B cell (primary cell): Measurements from ENCODE around the gene MPDU1. TPM values are rescaled to one million over a fixed set of nuclear protein-coding genes. Genes with fewer than 3 reads are reported as not detected.

ENCODE experiments used
- ATAC-seq: fragments of 200-7000 bp; cut with Tn5 transposase; one replicate; pipeline ENCODE4 v1.10.0; 2021; ENCODE audit warnings: low read depth, mild to moderate bottlenecking, moderate number of reproducible peaks, moderate library complexity
- CTCF ChIA-PET: fragments of 350-600 bp; sonication (Branson Sonifier 250); formaldehyde crosslinking; loops from one replicate; lab custom pipeline; 2021; ENCODE audit warnings: antibody characterized with exemption, inconsistent platforms; lab: Charles Lee
- POLR2A ChIA-PET: fragments of 350-600 bp; sonication (Branson Sonifier 250); formaldehyde crosslinking; loops from one replicate; lab custom pipeline; 2021; ENCODE audit warnings: antibody characterized with exemption; lab: Charles Lee
- DNase-seq: peaks from one replicate; pipeline ENCODE4 v3.0.0; 2013
- H2AFZ ChIP-seq: 2 replicates; pipeline ENCODE4 v1.6.1; 2012; ENCODE audit warnings: mild to moderate bottlenecking, low read depth, low read length; ENCODE audit not compliant: insufficient read depth, poor library complexity, severe bottlenecking
- H3K27ac ChIP-seq, 2 donors: 1 replicate in 1 of 2; 2 replicates in 1 of 2; pipeline ENCODE4 v1.5.1; 2012 to 2013; ENCODE audit warnings: low read length in 2 of 2, mild to moderate bottlenecking in 2 of 2, moderate library complexity in 1 of 2
- H3K27me3 ChIP-seq, 4 experiments: fragments of 200-600 bp in 1 of 4; sonication (generic) in 1 of 4; replicated peaks in 1 of 4; 1 replicate in 2 of 4; 2 replicates in 2 of 4; pipeline versions ENCODE4 v1.6.1 to v1.7.0; 2013 to 2016; ENCODE audit warnings: low read length in 3 of 4, mild to moderate bottlenecking in 2 of 4, mixed read lengths in 1 of 4, moderate library complexity in 1 of 4; ENCODE audit not compliant: insufficient read depth in 4 of 4, control insufficient read depth in 3 of 4; ENCODE audit errors: control extremely low read depth in 1 of 4
- H3K36me3 ChIP-seq, 2 experiments: replicated peaks in 1 of 2; 1 replicate in 1 of 2; 2 replicates in 1 of 2; pipeline versions ENCODE4 v1.6.1 to v1.7.1; 2013; ENCODE audit warnings: low read length in 1 of 2; ENCODE audit not compliant: insufficient read depth in 2 of 2, control insufficient read depth in 1 of 2; ENCODE audit errors: control extremely low read depth in 1 of 2, extremely low read depth in 1 of 2
- H3K4me1 ChIP-seq, 2 donors: fragments of 200-600 bp in 1 of 2; sonication (generic) in 1 of 2; 1 replicate in 1 of 2; 2 replicates in 1 of 2; pipeline versions ENCODE4 v1.5.1 to v1.6.1; 2013 to 2017; ENCODE audit warnings: low read length in 2 of 2; ENCODE audit not compliant: control insufficient read depth in 2 of 2, insufficient read depth in 2 of 2
- H3K4me2 ChIP-seq: replicated peaks from 2 replicates; pipeline ENCODE3; 2012; ENCODE audit warnings: mild to moderate bottlenecking, low read depth, low read length; ENCODE audit not compliant: poor library complexity, severe bottlenecking
- H3K4me3 ChIP-seq, 5 experiments: fragments of 200-600 bp in 1 of 5; sonication (generic) in 1 of 5; 1 replicate in 3 of 5; 2 replicates in 2 of 5; pipeline versions ENCODE4 v1.5.1 to v1.7.0; 2011 to 2016; ENCODE audit warnings: low read length in 4 of 5, mild to moderate bottlenecking in 4 of 5, low read depth in 2 of 5, control low read depth in 1 of 5, moderate library complexity in 1 of 5; ENCODE audit not compliant: insufficient read depth in 1 of 5; ENCODE audit errors: control extremely low read depth in 1 of 5, extremely low read depth in 1 of 5
- H3K79me2 ChIP-seq: fragments of 200-600 bp; sonication (generic); one replicate; pipeline ENCODE4 v1.6.0; 2016; ENCODE audit warnings: low read length; ENCODE audit not compliant: control insufficient read depth, insufficient read depth
- H3K9ac ChIP-seq: fragments of 200-600 bp; sonication (generic); 2 replicates; pipeline ENCODE4 v1.6.1; 2017; ENCODE audit warnings: mild to moderate bottlenecking, low read length, moderate library complexity
- H3K9me3 ChIP-seq, 3 donors: one replicate each; pipeline versions ENCODE4 v1.6.1 to v1.7.1; 2013; ENCODE audit warnings: low read length in 2 of 3; ENCODE audit not compliant: control insufficient read depth in 2 of 3, insufficient read depth in 1 of 3; ENCODE audit errors: control extremely low read depth in 1 of 3
- H4K20me1 ChIP-seq: 2 replicates; pipeline ENCODE4 v1.6.0; 2012; ENCODE audit warnings: mild to moderate bottlenecking, low read length; ENCODE audit not compliant: insufficient read depth, control insufficient read depth, poor library complexity, severe bottlenecking
- H3K27ac Mint-ChIP-seq: one replicate; pipeline ENCODE4 v1.8.0; 2021; ENCODE audit warnings: mixed read lengths
- H3K27me3 Mint-ChIP-seq: one replicate; pipeline ENCODE4 v1.8.0; 2021; ENCODE audit warnings: mixed read lengths
- H3K4me1 Mint-ChIP-seq: one replicate; pipeline ENCODE4 v1.8.0; 2021; ENCODE audit warnings: mixed read lengths
- H3K4me3 Mint-ChIP-seq: one replicate; pipeline ENCODE4 v1.8.0; 2021; ENCODE audit warnings: mixed read lengths
- H3K9me3 Mint-ChIP-seq: one replicate; pipeline ENCODE4 v1.8.0; 2022; ENCODE audit warnings: mixed read lengths; ENCODE audit not compliant: insufficient read depth
- CTCF ChIP-seq: fragments of 200-600 bp; IDR thresholded peaks from one replicate; pipeline ENCODE4 v1.8.0; 2022; ENCODE audit warnings: antibody characterized with exemption, mild to moderate bottlenecking
- EZH2 ChIP-seq: IDR thresholded peaks from 2 replicates; pipeline ENCODE4 v1.6.1; 2012; ENCODE audit warnings: borderline replicate concordance, low read depth, mild to moderate bottlenecking, moderate library complexity, low read length; ENCODE audit not compliant: insufficient read depth, poor library complexity, severe bottlenecking
- WGBS: methylation state at CpG from one replicate; pipeline ENCODE4 v1.1.5; 2013; ENCODE audit warnings: missing lambda C conversion rate; ENCODE audit not compliant: insufficient coverage; 5-methylcytosine and 5-hydroxymethylcytosine counted together
- intact Hi-C: fragments of 100-400 bp; cut with micrococcal nuclease; formaldehyde crosslinking; loops from one replicate; pipeline ENCODE4 v1.10.0; 2022
- polyA plus RNA-seq: library from polyadenylated mRNA; depleted of rRNA; stranded (reverse); fragments of >200 nt; gene quantifications from 2 replicates; pipeline ENCODE4 v1.2.3, GENCODE V29; 2012
- total RNA-seq, 2 donors: library from RNA; stranded (reverse); fragments of 120-200 nt in 1 of 2; gene quantifications; 1 replicate in 1 of 2; 2 replicates in 1 of 2; pipeline versions ENCODE4 v1.2.3 to v1.2.4, GENCODE V29; 2013 to 2022

The MPDU1 gene
- total and polyA plus RNA-seq, 2 donors (not counting 1 experiment from before 2014, with no cell fraction given) = 31.7 to 51.5 TPM

GRCh38 chr17:7590743-7591142, 7.1 kb downstream of the MPDU1 start:
- H3K9me3 ChIP-seq = no peaks in the 10 kb centered on the region
- peaks cover 0 to 8% of the 10 kb centered on the region in 2 donors for H3K4me1 ChIP-seq
- H3K27me3 Mint-ChIP-seq = no peaks in the 10 kb centered on the region
- DNase-seq (no peak), ATAC-seq (no peak)
- H3K4me1 Mint-ChIP-seq = peaks cover 3% of the 10 kb centered on the region
- H3K9ac ChIP-seq = no peak overlapping the region
- H4K20me1 ChIP-seq = no peaks in the 10 kb centered on the region
- H3K4me3 Mint-ChIP-seq = no peak overlapping the region
- no peak overlapping the region for H3K4me2 ChIP-seq
- no peak overlapping the region for H2AFZ ChIP-seq
- H3K27me3 ChIP-seq = no peaks in the 10 kb centered on the region
- H3K79me2 ChIP-seq = peaks cover 3% of the 10 kb centered on the region
- ChIA-PET POLR2A (interaction anchor here (0.6 kb wide), 1 partner anchor 120 kb away, joined by 6 read pairs; no protein-coding TSS in a partner anchor), CTCF (interaction anchor here (0.6 to 7.9 kb wide), 10 partner anchors 10 to 236 kb away, joined by 3 to 111 read pairs (median 10); partner anchors contain the start of genes CD68, FXR2, SENP3 and TMEM95)
- H3K4me3 ChIP-seq = no peak overlapping the region
- intact Hi-C loops = no loop called here
- 97% methylated on average over 4 of the region's 4 CpGs for WGBS
- no peak overlapping the region for H3K27ac ChIP-seq
- H3K9me3 Mint-ChIP-seq = no peaks in the 10 kb centered on the region
- H3K27ac Mint-ChIP-seq = no peak overlapping the region
- peaks cover 0 to 61% of the 10 kb centered on the region in 2 experiments for H3K36me3 ChIP-seq
- TF ChIP-seq EZH2 (no peak), CTCF (no peak)

GRCh38 chr17:7591596-7591995, 7.9 kb downstream of the MPDU1 start:
- Histone ChIP-seq H2AFZ (no peak overlapping the region), H3K4me1 (peaks cover 0 to 7% of the 10 kb centered on the region in 2 donors), H3K9ac (no peak overlapping the region), H3K4me2 (no peak overlapping the region), H3K9me3 (no peaks in the 10 kb centered on the region), H3K4me3 (no peak overlapping the region), H3K79me2 (no peaks in the 10 kb centered on the region), H3K27me3 (no peaks in the 10 kb centered on the region), H3K36me3 (peaks cover 0 to 67% of the 10 kb centered on the region in 2 experiments), H4K20me1 (no peaks in the 10 kb centered on the region), H3K27ac (no peak overlapping the region)
- no CpG with 5 or more reads among the region's 5 CpGs for WGBS
- Mint-ChIP-seq H3K9me3 (no peaks in the 10 kb centered on the region), H3K4me1 (peaks cover 2% of the 10 kb centered on the region), H3K27ac (no peak overlapping the region), H3K27me3 (no peaks in the 10 kb centered on the region), H3K4me3 (no peak overlapping the region)
- DNase-seq (peak; percentile 19), ATAC-seq (no peak)
- intact Hi-C loops = no loop called here
- TF ChIP-seq CTCF = no peak
- CTCF ChIA-PET = interaction anchor here (0.8 to 1.5 kb wide), 4 partner anchors 8 to 96 kb away, joined by 3 to 7 read pairs (median 3); partner anchors contain the start of genes MPDU1 and TP53
- POLR2A ChIA-PET = no interaction called here
